CD14-positive monocyte (primary cell): Measurements from ENCODE around the gene PRCP. TPM values are rescaled to one million over a fixed set of nuclear protein-coding genes. Genes with fewer than 3 reads are reported as not detected.

Experiments used
- DNase-seq, 3 donors: peaks; one replicate each; pipeline ENCODE4 v3.0.0-alpha.2; 2011 to 2022
- H2AFZ ChIP-seq: 2 replicates; pipeline ENCODE4 v1.6.0; 2012; ENCODE audit warnings: mild to moderate bottlenecking, low read depth, low read length, inconsistent platforms; ENCODE audit not compliant: insufficient read depth, poor library complexity, severe bottlenecking
- H3K27ac ChIP-seq, 2 donors: 1 replicate in 1 of 2; 2 replicates in 1 of 2; pipeline ENCODE4 v1.5.1; 2012 to 2013; ENCODE audit warnings: low read length in 2 of 2, control low read depth in 1 of 2, inconsistent platforms in 1 of 2, low read depth in 1 of 2, mild to moderate bottlenecking in 1 of 2
- H3K27me3 ChIP-seq, 2 donors: one replicate each; pipeline versions ENCODE4 v1.6.0 to v1.6.1; 2011 to 2013; ENCODE audit warnings: low read length in 2 of 2; ENCODE audit not compliant: control insufficient read depth in 2 of 2, insufficient read depth in 2 of 2
- H3K36me3 ChIP-seq, 2 donors: replicated peaks in 1 of 2; 1 replicate in 1 of 2; 2 replicates in 1 of 2; pipeline versions ENCODE4 v1.5.1 to v1.6.1; 2012 to 2013; ENCODE audit warnings: low read length in 2 of 2, control low read depth in 1 of 2, inconsistent platforms in 1 of 2, mild to moderate bottlenecking in 1 of 2; ENCODE audit not compliant: insufficient read depth in 2 of 2, control insufficient read depth in 1 of 2
- H3K4me1 ChIP-seq, 2 donors: 1 replicate in 1 of 2; 2 replicates in 1 of 2; pipeline versions ENCODE4 v1.5.1 to v1.6.1; 2012 to 2013; ENCODE audit warnings: low read length in 2 of 2, control low read depth in 1 of 2, inconsistent platforms in 1 of 2, mild to moderate bottlenecking in 1 of 2, moderate library complexity in 1 of 2; ENCODE audit not compliant: insufficient read depth in 2 of 2, control insufficient read depth in 1 of 2
- H3K4me2 ChIP-seq: replicated peaks from 2 replicates; pipeline ENCODE3; 2012; ENCODE audit warnings: low read length, moderate library complexity, mild to moderate bottlenecking; ENCODE audit not compliant: poor library complexity, severe bottlenecking; ENCODE audit errors: extremely low read depth
- H3K4me3 ChIP-seq, 3 experiments: fragments of 200-600 bp in 1 of 3; sonication (generic) in 1 of 3; replicated peaks in 1 of 3; 1 replicate in 2 of 3; 2 replicates in 1 of 3; pipeline ENCODE4 v1.5.1; 2011 to 2013; ENCODE audit warnings: low read length in 3 of 3, mild to moderate bottlenecking in 3 of 3, control low read depth in 2 of 3, low read depth in 2 of 3, inconsistent platforms in 1 of 3, moderate library complexity in 1 of 3
- H3K79me2 ChIP-seq: 2 replicates; pipeline ENCODE4 v1.6.0; 2012; ENCODE audit warnings: mild to moderate bottlenecking, control low read depth, inconsistent platforms, low read length, moderate library complexity; ENCODE audit not compliant: insufficient read depth
- H3K9ac ChIP-seq: 2 replicates; pipeline ENCODE4 v1.6.0; 2017; ENCODE audit warnings: low read length, mild to moderate bottlenecking; ENCODE audit not compliant: insufficient read depth, poor library complexity, severe bottlenecking
- H3K9me3 ChIP-seq, 2 donors: replicated peaks in 1 of 2; 1 replicate in 1 of 2; 2 replicates in 1 of 2; pipeline versions ENCODE4 v1.5.1 to v1.6.1; 2012 to 2013; ENCODE audit warnings: low read length in 2 of 2, control low read depth in 1 of 2; ENCODE audit not compliant: control insufficient read depth in 1 of 2, insufficient read depth in 1 of 2
- H4K20me1 ChIP-seq: 2 replicates; pipeline ENCODE4 v1.6.0; 2012; ENCODE audit warnings: mild to moderate bottlenecking, low read length, control low read depth, moderate library complexity; ENCODE audit not compliant: insufficient read depth
- H3K27ac Mint-ChIP-seq, 7 donors: one replicate each; pipeline ENCODE4 v1.8.0; 2020; ENCODE audit warnings: mild to moderate bottlenecking in 7 of 7, mixed read lengths in 7 of 7, moderate library complexity in 6 of 7, inconsistent platforms in 2 of 7
- H3K27me3 Mint-ChIP-seq, 3 donors: one replicate each; pipeline ENCODE4 v1.8.0; 2021 to 2022; ENCODE audit warnings: low read depth in 3 of 3, mild to moderate bottlenecking in 3 of 3, mixed read lengths in 3 of 3, moderate library complexity in 3 of 3, inconsistent platforms in 1 of 3
- H3K36me3 Mint-ChIP-seq, 2 donors: one replicate each; pipeline ENCODE4 v1.8.0; 2020; ENCODE audit warnings: mixed read lengths in 2 of 2, inconsistent platforms in 1 of 2, mild to moderate bottlenecking in 1 of 2
- H3K4me1 Mint-ChIP-seq: one replicate; pipeline ENCODE4 v1.8.0; 2020; ENCODE audit warnings: mild to moderate bottlenecking, mixed read lengths
- H3K4me3 Mint-ChIP-seq, 2 donors: one replicate each; pipeline ENCODE4 v1.8.0; 2020; ENCODE audit warnings: mild to moderate bottlenecking in 2 of 2, mixed read lengths in 2 of 2, moderate library complexity in 1 of 2
- H3K9me3 Mint-ChIP-seq, 7 donors: one replicate each; pipeline ENCODE4 v1.8.0; 2020 to 2022; ENCODE audit warnings: mixed read lengths in 7 of 7, mild to moderate bottlenecking in 6 of 7, moderate library complexity in 6 of 7, inconsistent platforms in 2 of 7
- CTCF ChIP-seq: fragments of 200-600 bp; IDR thresholded peaks from one replicate; pipeline ENCODE4 v1.8.0; 2022; ENCODE audit warnings: antibody characterized with exemption, mild to moderate bottlenecking
- WGBS: methylation state at CpG from one replicate; pipeline ENCODE4 v1.1.5; 2013; ENCODE audit warnings: missing lambda C conversion rate; ENCODE audit not compliant: insufficient coverage; 5-methylcytosine and 5-hydroxymethylcytosine counted together
- intact Hi-C, 2 donors: fragments of 100-400 bp; cut with micrococcal nuclease; formaldehyde crosslinking; loops; one replicate each; pipeline versions ENCODE4 v1.15.0 to v1.15.1; 2023
- polyA plus RNA-seq, 3 donors: library from polyadenylated mRNA; depleted of rRNA in 1 of 3; unstranded in 2 of 3; stranded (reverse) in 1 of 3; fragments of 300-500 nt in 2 of 3; fragments of >200 nt in 1 of 3; fragmentation: Illumina TruSeq in 2 of 3; gene quantifications; 1 replicate in 2 of 3; 2 replicates in 1 of 3; pipeline ENCODE4 v1.2.3, GENCODE V29; 2012 to 2021

The PRCP gene
- polyA plus RNA-seq, 3 donors = 68.0 to 228 (median 186) TPM

- Histone ChIP-seq H3K27ac (no peak overlapping the region), H3K79me2 (no peaks in the 10 kb centered on the region), H4K20me1 (no peaks in the 10 kb centered on the region), H3K4me1 (no peaks in the 10 kb centered on the region), H3K9ac (no peak overlapping the region), H3K4me2 (no peak overlapping the region), H3K9me3 (peaks cover 0 to 4% of the 10 kb centered on the region in 2 donors), H3K27me3 (no peaks in the 10 kb centered on the region), H3K4me3 (no peak overlapping the region), H2AFZ (no peak overlapping the region), H3K36me3 (peaks cover 24 to 31% of the 10 kb centered on the region in 2 donors)
- peaks cover 0 to 23% (median 2%) of the 10 kb centered on the region in 7 donors for H3K9me3 Mint-ChIP-seq
- DNase-seq = no peak
- H3K27me3 Mint-ChIP-seq = no peaks in the 10 kb centered on the region
- no CpG with 5 or more reads among the region's 2 CpGs for WGBS
- H3K4me1 Mint-ChIP-seq = no peaks in the 10 kb centered on the region
- intact Hi-C loops = no loop called here
- H3K36me3 Mint-ChIP-seq = peaks cover 35 to 36% of the 10 kb centered on the region in 2 donors
- no peak overlapping the region for H3K27ac Mint-ChIP-seq
- H3K4me3 Mint-ChIP-seq = no peak overlapping the region
- TF ChIP-seq CTCF = no peak
Observed at GRCh38 chr11:82937554-82937953, 37.3 kb upstream of the PRCP start.

- H3K4me1 ChIP-seq = no peaks in the 10 kb centered on the region
- H3K9me3 Mint-ChIP-seq = peaks cover 0 to 16% (median 0%) of the 10 kb centered on the region in 7 donors
- no peak overlapping the region for H3K4me2 ChIP-seq
- DNase-seq = no peak
- H3K9ac ChIP-seq = no peak overlapping the region
- no peaks in the 10 kb centered on the region for H3K27me3 ChIP-seq
- no peaks in the 10 kb centered on the region for H3K4me1 Mint-ChIP-seq
- H3K36me3 ChIP-seq = peaks cover 37 to 44% of the 10 kb centered on the region in 2 donors
- H3K4me3 Mint-ChIP-seq = no peak overlapping the region
- H3K4me3 ChIP-seq = no peak overlapping the region
- peak overlapping the region in 1 of 7 donors; percentile 6 for H3K27ac Mint-ChIP-seq
- H3K27ac ChIP-seq = no peak overlapping the region
- TF ChIP-seq CTCF = no peak
- H3K27me3 Mint-ChIP-seq = no peaks in the 10 kb centered on the region
- intact Hi-C loops = no loop called here
- H2AFZ ChIP-seq = no peak overlapping the region
- H4K20me1 ChIP-seq = no peaks in the 10 kb centered on the region
- no peaks in the 10 kb centered on the region for H3K79me2 ChIP-seq
- no peaks in the 10 kb centered on the region for H3K9me3 ChIP-seq
- no CpG with 5 or more reads among the region's 3 CpGs for WGBS
- peaks cover 48 to 49% of the 10 kb centered on the region in 2 donors for H3K36me3 Mint-ChIP-seq
Observed at GRCh38 chr11:82936261-82936660, 36.0 kb upstream of the PRCP start.
